Epithelial cell of proximal tubule (primary cell): ENCODE results near the gene PKP2. TPM values are rescaled to one million over a fixed set of nuclear protein-coding genes. Genes with fewer than 3 reads are reported as not detected.

Experiments
- DNase-seq: peaks from one replicate; pipeline ENCODE4 v3.0.0-alpha.2; 2011; ENCODE audit warnings: low read depth
- H3K4me3 ChIP-seq: 2 replicates; pipeline ENCODE4 v1.5.1; 2011; ENCODE audit warnings: low read depth, mild to moderate bottlenecking, low read length
- total RNA-seq: library from RNA; depleted of rRNA; stranded (reverse); fragments of >200 nt; gene quantifications from 2 replicates; pipeline ENCODE4 v1.2.3, GENCODE V29; 2015
- TF ChIP-seq, protein P1 (sequence below): conservative IDR thresholded peaks from 2 replicates; pipeline ENCODE4 v1.5.1; 2012; ENCODE audit warnings: low read depth, mild to moderate bottlenecking, low read length

The PKP2 gene
- total RNA-seq, 1 donor from 2014 or later, result 6.5 TPM

DNA sequence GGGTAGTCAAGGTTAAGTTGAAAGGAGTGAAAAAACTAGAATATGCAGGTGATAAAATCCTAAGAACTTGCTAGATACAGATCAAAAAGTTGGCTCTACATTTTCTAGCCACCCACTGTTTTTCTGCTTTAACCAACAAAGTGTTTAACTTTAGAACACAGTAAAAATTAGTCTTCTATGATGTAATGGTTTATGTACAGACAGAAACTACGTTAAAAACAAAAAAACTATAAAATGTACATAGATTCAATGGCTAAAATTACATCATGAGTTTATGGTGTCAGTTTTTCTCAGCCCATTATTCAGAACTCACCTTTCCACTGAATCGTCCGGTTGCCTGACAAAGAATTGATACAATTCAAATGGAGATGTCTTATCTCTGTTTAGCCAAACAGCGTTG lies 143.0 kb downstream of the PKP2 start:
- H3K4me3 ChIP-seq, result peak overlapping the region; percentile 95
- TF ChIP-seq, protein P1, sequence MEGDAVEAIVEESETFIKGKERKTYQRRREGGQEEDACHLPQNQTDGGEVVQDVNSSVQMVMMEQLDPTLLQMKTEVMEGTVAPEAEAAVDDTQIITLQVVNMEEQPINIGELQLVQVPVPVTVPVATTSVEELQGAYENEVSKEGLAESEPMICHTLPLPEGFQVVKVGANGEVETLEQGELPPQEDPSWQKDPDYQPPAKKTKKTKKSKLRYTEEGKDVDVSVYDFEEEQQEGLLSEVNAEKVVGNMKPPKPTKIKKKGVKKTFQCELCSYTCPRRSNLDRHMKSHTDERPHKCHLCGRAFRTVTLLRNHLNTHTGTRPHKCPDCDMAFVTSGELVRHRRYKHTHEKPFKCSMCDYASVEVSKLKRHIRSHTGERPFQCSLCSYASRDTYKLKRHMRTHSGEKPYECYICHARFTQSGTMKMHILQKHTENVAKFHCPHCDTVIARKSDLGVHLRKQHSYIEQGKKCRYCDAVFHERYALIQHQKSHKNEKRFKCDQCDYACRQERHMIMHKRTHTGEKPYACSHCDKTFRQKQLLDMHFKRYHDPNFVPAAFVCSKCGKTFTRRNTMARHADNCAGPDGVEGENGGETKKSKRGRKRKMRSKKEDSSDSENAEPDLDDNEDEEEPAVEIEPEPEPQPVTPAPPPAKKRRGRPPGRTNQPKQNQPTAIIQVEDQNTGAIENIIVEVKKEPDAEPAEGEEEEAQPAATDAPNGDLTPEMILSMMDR, result no peak
- no peak for DNase-seq

GRCh38 chr12:32743264-32743663 lies 153.3 kb downstream of the PKP2 start:
- TF ChIP-seq, protein P1, result no peak
- no peak for DNase-seq
- no peak overlapping the region for H3K4me3 ChIP-seq

DNA sequence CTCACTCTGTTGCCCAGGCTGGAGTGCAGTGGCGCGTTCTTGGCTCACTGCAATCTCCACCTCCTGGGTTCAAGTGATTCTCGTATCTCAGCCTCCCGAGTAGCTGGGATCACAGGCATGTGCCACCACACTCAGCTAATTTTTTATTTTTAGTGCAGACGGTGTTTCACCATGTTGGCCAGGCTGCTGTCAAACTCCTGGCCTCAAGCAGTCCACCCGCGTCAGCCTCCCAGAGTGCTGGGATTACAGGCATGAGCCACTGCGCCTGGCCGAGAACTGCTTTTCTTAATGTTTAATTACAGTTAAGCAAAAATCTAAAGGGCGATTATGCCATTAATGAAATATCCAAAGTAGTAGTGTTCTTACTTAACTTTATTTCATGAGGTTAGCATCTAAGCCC lies 154.4 kb downstream of the PKP2 start:
- DNase-seq, result no peak
- TF ChIP-seq, protein P1, result no peak
- no peak overlapping the region for H3K4me3 ChIP-seq

Other genes with a start within 250 kb of the PKP2 start
- gene DNM1L, start 217.5 kb downstream of the PKP2 start, total RNA-seq, result 65.6 and 96.2 TPM in 2 replicates
- gene YARS2, start 140.9 kb downstream of the PKP2 start, total RNA-seq, result 37.5 and 65.4 TPM in 2 replicates